Measurements from ENCODE around the gene FXYD6. TPM values are rescaled to one million over a fixed set of nuclear protein-coding genes. Genes with fewer than 3 reads are reported as not detected.

Gene FXYD6
- total RNA-seq, 1 experiment from 2014 or later = not detected

DNA sequence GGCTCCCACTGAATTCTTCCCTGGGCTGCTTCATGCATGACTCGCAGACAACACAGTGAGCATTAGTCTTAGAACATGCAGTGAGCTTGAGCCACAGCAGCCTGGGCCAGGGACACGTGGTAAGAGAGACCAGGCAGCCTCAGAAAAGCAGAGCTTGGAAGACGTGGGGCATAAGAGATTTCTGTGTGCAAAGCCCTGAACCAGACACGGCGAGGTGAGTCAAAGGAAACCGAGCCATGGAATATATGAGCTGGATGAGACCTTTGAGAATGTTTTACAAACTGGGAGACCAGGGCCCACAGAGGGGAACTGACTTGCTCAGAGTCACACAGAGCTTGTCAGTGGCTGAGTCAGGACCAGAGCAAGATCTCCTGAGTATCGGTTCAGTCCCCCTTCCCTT lies 8.5 kb upstream of the FXYD6 start:
- no peak for DNase-seq
- H3K27ac ChIP-seq (ENCODE audit: low read length) = no peak overlapping the region
- no peaks in the 10 kb centered on the region for H3K79me2 ChIP-seq (ENCODE audit: low read length)
- H3K9ac ChIP-seq (ENCODE audit: low read length) = no peak overlapping the region
- ChIA-PET CTCF (no interaction called here), POLR2A (ENCODE audit: unreplicated experiment) (no interaction called here)
- no TSS peak for BruUV-seq (replicated peaks)
- ATAC-seq = no peak
- no peaks in the 10 kb centered on the region for H3K36me3 ChIP-seq (ENCODE audit: low read depth, low read length)
- no peak overlapping the region for H3K4me3 ChIP-seq (ENCODE audit: low read length)
- H3K9me3 ChIP-seq (ENCODE audit: low read length) = no peaks in the 10 kb centered on the region
- intact Hi-C loops (cut with micrococcal nuclease) = no loop called here
- peaks cover 97% of the 10 kb centered on the region for H3K27me3 ChIP-seq (ENCODE audit: low read length)
- no peaks in the 10 kb centered on the region for H3K9me2 ChIP-seq (replicated peaks; ENCODE audit: low read length)
- H3F3A ChIP-seq (ENCODE audit: low read length, unreplicated experiment) = no peaks in the 10 kb centered on the region
- H4K20me1 ChIP-seq (ENCODE audit: low read length) = no peaks in the 10 kb centered on the region
- H2AFZ ChIP-seq (ENCODE audit: low read length) = no peak overlapping the region
- TF ChIP-seq EZH2phosphoT487 (IDR thresholded peaks at IDR 0.05; ENCODE audit: borderline replicate concordance, low read length) = no peak
- TF ChIP-seq, protein P1, sequence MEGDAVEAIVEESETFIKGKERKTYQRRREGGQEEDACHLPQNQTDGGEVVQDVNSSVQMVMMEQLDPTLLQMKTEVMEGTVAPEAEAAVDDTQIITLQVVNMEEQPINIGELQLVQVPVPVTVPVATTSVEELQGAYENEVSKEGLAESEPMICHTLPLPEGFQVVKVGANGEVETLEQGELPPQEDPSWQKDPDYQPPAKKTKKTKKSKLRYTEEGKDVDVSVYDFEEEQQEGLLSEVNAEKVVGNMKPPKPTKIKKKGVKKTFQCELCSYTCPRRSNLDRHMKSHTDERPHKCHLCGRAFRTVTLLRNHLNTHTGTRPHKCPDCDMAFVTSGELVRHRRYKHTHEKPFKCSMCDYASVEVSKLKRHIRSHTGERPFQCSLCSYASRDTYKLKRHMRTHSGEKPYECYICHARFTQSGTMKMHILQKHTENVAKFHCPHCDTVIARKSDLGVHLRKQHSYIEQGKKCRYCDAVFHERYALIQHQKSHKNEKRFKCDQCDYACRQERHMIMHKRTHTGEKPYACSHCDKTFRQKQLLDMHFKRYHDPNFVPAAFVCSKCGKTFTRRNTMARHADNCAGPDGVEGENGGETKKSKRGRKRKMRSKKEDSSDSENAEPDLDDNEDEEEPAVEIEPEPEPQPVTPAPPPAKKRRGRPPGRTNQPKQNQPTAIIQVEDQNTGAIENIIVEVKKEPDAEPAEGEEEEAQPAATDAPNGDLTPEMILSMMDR (conservative IDR thresholded peaks at IDR 0.05; ENCODE audit: low read depth, low read length) = no peak
- TF ChIP-seq EZH2 (IDR thresholded peaks at IDR 0.05; ENCODE audit: low read length, unreplicated experiment) = no peak
- H3K4me1 ChIP-seq (ENCODE audit: insufficient read depth, low read length) = no peaks in the 10 kb centered on the region
- H3K4me2 ChIP-seq (ENCODE audit: low read length) = no peak overlapping the region

DNA sequence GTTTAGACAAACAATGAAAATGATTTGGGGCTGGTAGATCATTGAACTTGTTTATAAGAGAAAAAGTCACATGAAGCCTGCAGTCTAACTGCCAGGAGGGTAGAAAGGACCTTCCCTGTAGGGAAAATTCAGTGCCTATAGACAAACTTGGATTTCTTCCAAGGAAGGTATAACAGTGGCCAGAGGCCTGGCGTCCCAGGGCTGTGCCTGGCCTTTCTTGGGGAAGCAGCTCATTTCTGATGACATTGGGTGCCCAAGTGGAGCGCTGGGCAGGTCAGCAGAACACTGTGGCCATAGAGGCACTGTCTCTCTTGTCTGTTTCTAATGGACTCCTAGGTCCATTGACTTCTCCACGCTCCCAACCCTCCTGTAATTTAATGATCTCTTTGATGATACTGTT lies 6.6 kb upstream of the FXYD6 start:
- Histone ChIP-seq H3K4me3 (ENCODE audit: low read length) (no peak overlapping the region), H3K9me3 (ENCODE audit: low read length) (no peaks in the 10 kb centered on the region), H2AFZ (ENCODE audit: low read length) (no peak overlapping the region), H4K20me1 (ENCODE audit: low read length) (no peaks in the 10 kb centered on the region), H3K27me3 (ENCODE audit: low read length) (peaks cover 100% of the 10 kb centered on the region), H3K9ac (ENCODE audit: low read length) (no peak overlapping the region), H3F3A (ENCODE audit: low read length, unreplicated experiment) (no peaks in the 10 kb centered on the region), H3K36me3 (ENCODE audit: low read depth, low read length) (no peaks in the 10 kb centered on the region), H3K27ac (ENCODE audit: low read length) (no peak overlapping the region), H3K79me2 (ENCODE audit: low read length) (no peaks in the 10 kb centered on the region), H3K9me2 (replicated peaks; ENCODE audit: low read length) (no peaks in the 10 kb centered on the region), H3K4me2 (ENCODE audit: low read length) (no peak overlapping the region), H3K4me1 (ENCODE audit: insufficient read depth, low read length) (no peaks in the 10 kb centered on the region)
- DNase-seq (no peak), ATAC-seq (no peak)
- ChIA-PET CTCF (no interaction called here), POLR2A (ENCODE audit: unreplicated experiment) (no interaction called here)
- TF ChIP-seq EZH2 (IDR thresholded peaks at IDR 0.05; ENCODE audit: low read length, unreplicated experiment) = no peak
- TF ChIP-seq, protein P1 (conservative IDR thresholded peaks at IDR 0.05; ENCODE audit: low read depth, low read length) = no peak
- TF ChIP-seq EZH2phosphoT487 (IDR thresholded peaks at IDR 0.05; ENCODE audit: borderline replicate concordance, low read length) = no peak
- intact Hi-C loops (cut with micrococcal nuclease) = no loop called here
- BruUV-seq (replicated peaks) = no TSS peak

DNA sequence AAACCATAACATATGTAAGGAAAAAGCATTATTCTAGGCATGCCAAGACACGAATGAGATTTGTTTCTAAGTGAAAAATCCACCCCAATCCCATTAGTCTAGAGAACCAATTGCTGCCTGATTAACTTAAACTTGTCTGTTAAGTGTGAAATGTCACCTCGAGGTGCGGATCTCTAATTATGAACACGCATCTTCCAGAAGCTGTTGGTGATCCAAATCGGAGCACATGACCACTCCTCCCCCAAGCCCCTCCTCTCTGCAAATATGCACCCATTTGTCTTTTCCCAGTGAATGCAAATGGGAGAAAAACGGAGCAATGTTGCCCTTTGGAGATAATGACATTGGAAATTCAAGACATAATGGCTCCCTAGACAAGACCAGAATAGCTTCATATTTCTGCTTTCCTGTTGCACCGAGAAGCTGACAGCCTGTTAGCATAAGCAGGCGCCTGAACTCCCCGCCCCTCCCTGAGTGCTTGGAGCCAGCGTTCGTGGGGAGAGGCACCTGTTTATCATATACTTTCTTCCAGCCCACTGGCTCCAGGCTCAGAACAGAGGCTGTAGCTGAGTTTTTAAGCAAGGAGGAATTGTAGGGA lies 6.0 kb upstream of the FXYD6 start:
- no peaks in the 10 kb centered on the region for H3K4me1 ChIP-seq (ENCODE audit: insufficient read depth, low read length)
- H4K20me1 ChIP-seq (ENCODE audit: low read length) = no peaks in the 10 kb centered on the region
- no peak overlapping the region for H3K4me3 ChIP-seq (ENCODE audit: low read length)
- H3K27ac ChIP-seq (ENCODE audit: low read length) = no peak overlapping the region
- TF ChIP-seq EZH2phosphoT487 (IDR thresholded peaks at IDR 0.05; ENCODE audit: borderline replicate concordance, low read length) (no peak), EZH2 (IDR thresholded peaks at IDR 0.05; ENCODE audit: low read length, unreplicated experiment) (no peak)
- TF ChIP-seq, protein P1 (conservative IDR thresholded peaks at IDR 0.05; ENCODE audit: low read depth, low read length) = no peak
- no peak overlapping the region for H3K9ac ChIP-seq (ENCODE audit: low read length)
- ChIA-PET POLR2A (ENCODE audit: unreplicated experiment) (no interaction called here), CTCF (no interaction called here)
- peaks cover 100% of the 10 kb centered on the region for H3K27me3 ChIP-seq (ENCODE audit: low read length)
- H3K9me3 ChIP-seq (ENCODE audit: low read length) = no peaks in the 10 kb centered on the region
- no peak overlapping the region for H3K4me2 ChIP-seq (ENCODE audit: low read length)
- ATAC-seq (no peak), DNase-seq (no peak)
- H3K9me2 ChIP-seq (replicated peaks; ENCODE audit: low read length) = no peaks in the 10 kb centered on the region
- H3K79me2 ChIP-seq (ENCODE audit: low read length) = no peaks in the 10 kb centered on the region
- no peaks in the 10 kb centered on the region for H3K36me3 ChIP-seq (ENCODE audit: low read depth, low read length)
- intact Hi-C loops (cut with micrococcal nuclease) = no loop called here
- H2AFZ ChIP-seq (ENCODE audit: low read length) = no peak overlapping the region
- H3F3A ChIP-seq (ENCODE audit: low read length, unreplicated experiment) = no peaks in the 10 kb centered on the region
- no TSS peak for BruUV-seq (replicated peaks)
